HG03139 (cell line): ENCODE data around the gene CTSW.
A peak's percentile ranks its signal among the peaks of the same experiment; 100 is the strongest.

Experiments
- ATAC-seq: cut with Tn5 transposase; IDR thresholded peaks from one replicate; pipeline ENCODE4 v1.9.1; 2021; ENCODE audit not compliant: unreplicated experiment

The CTSW gene

DNA sequence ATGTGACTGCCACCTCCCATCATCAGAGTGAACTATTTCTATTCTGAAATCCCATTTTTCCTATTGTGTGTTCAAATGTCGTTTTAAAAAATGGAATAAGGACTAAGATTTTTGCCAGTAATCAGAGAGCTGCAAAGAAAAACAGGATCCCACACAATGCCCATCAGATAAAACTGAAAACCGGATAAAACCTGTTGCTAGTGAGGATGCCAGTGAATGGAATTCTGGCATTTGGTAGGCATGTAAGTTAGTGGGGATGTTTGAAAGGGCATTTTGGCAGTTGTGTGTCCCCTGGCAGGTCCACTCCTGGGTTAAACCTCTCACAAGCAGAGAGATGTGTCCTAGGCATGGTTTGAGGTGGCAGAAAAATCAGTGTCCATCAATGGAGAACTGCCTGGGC lies 45.8 kb downstream of the CTSW start:
- ATAC-seq: no peak

DNA sequence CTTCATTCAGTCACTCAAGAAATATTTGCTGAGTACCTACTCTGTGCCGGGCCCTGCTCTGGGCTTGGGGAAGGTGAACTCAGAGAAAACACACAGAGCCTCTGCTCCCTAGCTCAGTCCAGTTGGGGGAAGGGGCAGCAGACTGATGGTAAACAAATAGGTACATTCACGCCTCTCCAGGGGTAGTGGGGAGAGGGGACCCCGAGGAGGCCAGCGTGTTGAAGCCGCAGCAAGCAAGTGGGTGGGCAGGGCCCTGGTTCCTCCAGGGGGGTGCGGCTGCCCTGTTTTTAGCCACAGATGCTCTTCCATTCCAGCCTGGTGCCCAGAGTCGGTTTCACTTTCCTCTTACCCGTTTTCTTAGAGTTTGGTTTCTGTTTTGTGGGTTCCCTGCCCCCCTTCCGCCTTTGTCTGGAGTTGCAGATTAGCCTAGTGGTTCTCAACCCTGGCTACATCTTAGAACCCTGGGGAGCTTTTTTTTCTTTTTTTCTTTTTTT lies 48.3 kb downstream of the CTSW start:
- peak; percentile 76 for ATAC-seq

DNA sequence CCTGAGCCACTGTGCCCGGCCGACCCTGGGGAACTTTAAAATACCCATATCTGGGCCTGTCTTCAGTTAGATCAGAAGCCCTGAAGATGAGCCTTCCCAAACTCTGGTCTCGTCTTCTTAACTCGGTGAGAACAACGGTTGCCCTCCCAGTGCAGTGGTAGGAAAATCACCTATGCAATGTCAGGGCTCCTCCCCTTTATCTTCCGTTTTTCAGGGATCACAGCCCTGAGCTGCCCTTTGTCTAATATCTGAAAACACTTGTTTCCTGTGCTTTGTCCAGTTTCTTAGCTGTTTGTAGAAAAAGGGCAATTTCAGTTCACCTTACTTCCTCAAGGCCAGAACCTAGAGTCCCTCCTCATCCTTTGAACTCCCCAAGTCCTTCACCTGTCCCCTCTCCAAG lies 49.0 kb downstream of the CTSW start:
- ATAC-seq: no peak

DNA sequence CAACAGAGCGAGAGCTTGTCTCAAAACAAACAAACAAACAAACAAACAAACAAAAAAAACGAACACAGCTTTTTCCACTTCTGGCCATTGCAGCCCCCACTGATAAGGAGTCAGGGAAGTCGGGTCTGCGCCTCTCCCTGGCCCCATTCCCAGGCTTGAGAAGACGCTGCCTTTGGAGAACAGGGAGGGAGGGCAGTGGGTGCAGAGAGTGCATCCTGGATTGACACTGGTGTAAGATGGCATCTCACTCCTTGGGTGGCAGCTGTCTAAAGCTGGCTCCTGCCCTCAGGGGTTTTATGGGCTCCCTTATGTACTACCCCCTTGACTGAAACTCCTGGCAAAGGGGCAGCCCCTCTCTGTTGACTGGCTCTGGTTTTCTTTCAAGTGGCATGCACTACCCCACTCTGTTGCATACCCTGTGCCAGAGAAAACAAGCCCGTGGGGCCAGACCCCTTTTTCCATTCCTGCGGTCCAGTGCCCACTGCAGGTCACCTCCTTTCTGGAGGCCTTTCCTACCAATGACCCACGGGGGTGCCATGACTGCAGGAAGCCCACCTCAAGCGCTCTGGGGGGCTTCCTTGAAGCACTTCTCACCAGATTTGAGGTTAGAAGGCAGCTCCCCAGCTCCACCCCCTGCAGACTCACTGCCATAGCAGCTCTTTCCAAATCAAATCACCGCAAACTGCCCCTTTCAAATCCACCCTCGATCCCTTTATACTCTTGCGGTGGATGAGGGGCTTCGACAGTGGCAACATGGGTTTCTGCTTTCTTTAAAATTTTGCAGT lies 52.3 kb downstream of the CTSW start:
- ATAC-seq: no peak

DNA sequence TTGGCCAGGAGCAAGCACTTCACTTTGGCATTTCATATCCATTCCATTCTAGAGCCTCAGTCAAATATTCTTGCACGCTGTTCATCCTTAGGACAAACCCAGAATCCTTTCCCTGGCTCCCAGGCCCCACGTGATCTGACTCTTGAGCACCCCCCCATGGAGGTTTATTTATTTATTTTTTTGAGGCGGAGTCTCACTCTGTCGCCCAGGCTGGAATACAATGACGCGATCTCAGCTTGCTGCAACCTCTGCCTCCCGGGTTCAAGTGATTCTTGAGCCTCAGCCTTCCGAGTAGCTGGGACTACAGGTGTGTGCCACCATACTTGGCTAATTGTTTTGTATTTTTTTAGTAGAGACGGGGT lies 52.9 kb downstream of the CTSW start:
- ATAC-seq: no peak
